IMR-90 (cell line): ENCODE results near the gene DENND5A. TPM values are rescaled to one million over a fixed set of nuclear protein-coding genes. Genes with fewer than 3 reads are reported as not detected.

ENCODE experiments used
- ATAC-seq: fragments of 200-7000 bp; cut with Tn5 transposase; 2 replicates; pipeline ENCODE4 v1.9.1; 2020; ENCODE audit warnings: low read depth, mild to moderate bottlenecking, moderate library complexity
- BruUV-seq: library from RNA; stranded (reverse); fragments of 400-500 nt; replicated peaks from 2 replicates; lab custom pipeline; 2021; lab: Mats Ljungman, UMichigan
- CTCF ChIA-PET: fragments of 300-600 bp; formaldehyde crosslinking; extraction: SDS; loops from one replicate; lab custom pipeline; 2021; ENCODE audit warnings: antibody characterized with exemption; lab: Yijun Ruan, JAX
- POLR2A ChIA-PET: fragments of 300-600 bp; sonication (Branson Sonifier 250); formaldehyde crosslinking; loops from one replicate; lab custom pipeline; 2022; ENCODE audit warnings: antibody characterized with exemption; ENCODE audit not compliant: unreplicated experiment; lab: Charles Lee
- DNase-seq: peaks from one replicate; pipeline ENCODE4 v3.0.0; 2013
- H2AFZ ChIP-seq: replicated peaks from 2 replicates; pipeline ENCODE3; 2013; ENCODE audit warnings: low read length, mild to moderate bottlenecking; ENCODE audit not compliant: poor library complexity
- H2AK5ac ChIP-seq: 2 replicates; pipeline ENCODE4 v1.6.1; 2013; ENCODE audit warnings: low read depth, low read length, inconsistent platforms
- H2AK9ac ChIP-seq: replicated peaks from 2 replicates; pipeline ENCODE3; 2013; ENCODE audit warnings: mild to moderate bottlenecking, low read depth, low read length, moderate library complexity; ENCODE audit not compliant: poor library complexity
- H2BK120ac ChIP-seq: 2 replicates; pipeline ENCODE4 v1.6.1; 2013; ENCODE audit warnings: low read depth, low read length, inconsistent platforms
- H2BK15ac ChIP-seq: 3 replicates; pipeline ENCODE4 v1.6.1; 2013; ENCODE audit warnings: low read depth, low read length, inconsistent platforms
- H2BK20ac ChIP-seq: 2 replicates; pipeline ENCODE4 v1.6.1; 2013; ENCODE audit warnings: low read depth, mild to moderate bottlenecking, inconsistent platforms, low read length, moderate library complexity
- H2BK5ac ChIP-seq: 2 replicates; pipeline ENCODE4 v1.6.1; 2013; ENCODE audit warnings: mild to moderate bottlenecking, low read depth, low read length, inconsistent platforms; ENCODE audit not compliant: poor library complexity, severe bottlenecking
- H3K14ac ChIP-seq: replicated peaks from 2 replicates; pipeline ENCODE4 v1.6.1; 2013; ENCODE audit warnings: low read depth, low read length, inconsistent platforms
- H3K18ac ChIP-seq: 2 replicates; pipeline ENCODE4 v1.6.1; 2013; ENCODE audit warnings: low read depth, low read length, control low read depth
- H3K23ac ChIP-seq: 2 replicates; pipeline ENCODE4 v1.6.1; 2013; ENCODE audit warnings: low read depth, low read length, inconsistent platforms
- H3K27ac ChIP-seq: 2 replicates; pipeline ENCODE4 v1.5.1; 2013; ENCODE audit warnings: mild to moderate bottlenecking, control low read depth, low read length; ENCODE audit not compliant: insufficient read depth
- H3K27me3 ChIP-seq: 2 replicates; pipeline ENCODE4 v1.6.1; 2013; ENCODE audit warnings: low read length; ENCODE audit not compliant: control insufficient read depth, insufficient read depth
- H3K36me3 ChIP-seq: 2 replicates; pipeline ENCODE4 v1.6.1; 2013; ENCODE audit warnings: low read length, mixed read lengths; ENCODE audit not compliant: control insufficient read depth, insufficient read depth
- H3K4ac ChIP-seq: 2 replicates; pipeline ENCODE4 v1.6.1; 2013; ENCODE audit warnings: low read depth, low read length, inconsistent platforms
- H3K4me1 ChIP-seq: 2 replicates; pipeline ENCODE4 v1.6.1; 2013; ENCODE audit warnings: low read length, mixed read lengths; ENCODE audit not compliant: control insufficient read depth, insufficient read depth
- H3K4me2 ChIP-seq: 2 replicates; pipeline ENCODE4 v1.6.1; 2013; ENCODE audit warnings: low read depth, mild to moderate bottlenecking, control low read depth, low read length, moderate library complexity
- H3K4me3 ChIP-seq: 2 replicates; pipeline ENCODE4 v1.5.1; 2013; ENCODE audit warnings: low read depth, mild to moderate bottlenecking, control low read depth, low read length, moderate library complexity; ENCODE audit not compliant: insufficient read depth
- H3K56ac ChIP-seq: 2 replicates; pipeline ENCODE4 v1.6.1; 2013; ENCODE audit warnings: low read length, inconsistent platforms; ENCODE audit not compliant: insufficient read depth; ENCODE audit errors: extremely low read depth
- H3K79me1 ChIP-seq, 2 experiments: 2 replicates each; pipeline ENCODE4 v1.6.1; 2013; ENCODE audit warnings: low read length in 2 of 2, inconsistent platforms in 1 of 2, low read depth in 1 of 2
- H3K9ac ChIP-seq: 2 replicates; pipeline ENCODE4 v1.6.1; 2013; ENCODE audit warnings: low read depth, low read length, control low read depth
- H3K9me1 ChIP-seq: 2 replicates; pipeline ENCODE4 v1.6.1; 2013; ENCODE audit warnings: low read length, inconsistent platforms; ENCODE audit not compliant: insufficient read depth
- H3K9me3 ChIP-seq: 2 replicates; pipeline ENCODE4 v1.6.1; 2013; ENCODE audit warnings: low read length; ENCODE audit not compliant: control insufficient read depth, insufficient read depth
- H4K20me1 ChIP-seq: 2 replicates; pipeline ENCODE4 v1.6.1; 2013; ENCODE audit warnings: low read length, inconsistent platforms; ENCODE audit not compliant: insufficient read depth
- H4K5ac ChIP-seq: 2 replicates; pipeline ENCODE4 v1.6.1; 2013; ENCODE audit warnings: mild to moderate bottlenecking, low read depth, low read length, control low read depth
- H4K8ac ChIP-seq, 2 experiments: 2 replicates each; pipeline ENCODE4 v1.6.1; 2013; ENCODE audit warnings: low read depth in 2 of 2, low read length in 2 of 2, control low read depth in 1 of 2, inconsistent platforms in 1 of 2
- H4K91ac ChIP-seq: 2 replicates; pipeline ENCODE4 v1.6.1; 2013; ENCODE audit warnings: low read depth, low read length, inconsistent platforms; ENCODE audit not compliant: insufficient read depth
- BHLHE40 ChIP-seq: fragments of 150-350 bp; IDR thresholded peaks from 2 replicates; pipeline ENCODE4 v1.6.1; 2016; ENCODE audit warnings: mild to moderate bottlenecking, low read depth, low read length
- CEBPB ChIP-seq: IDR thresholded peaks from 2 replicates; pipeline ENCODE4 v1.6.1; 2012; ENCODE audit warnings: low read depth, low read length, improper control_type of control experiment
- CHD1 ChIP-seq: IDR thresholded peaks from 2 replicates; pipeline ENCODE4 v1.6.1; 2012; ENCODE audit warnings: low read depth, low read length, improper control_type of control experiment
- CTCF ChIP-seq: conservative IDR thresholded peaks from 2 replicates; pipeline ENCODE4 v1.5.1; 2012; ENCODE audit warnings: mild to moderate bottlenecking, low read depth, low read length, improper control_type of control experiment
- ELK1 ChIP-seq: fragments of 150-350 bp; IDR thresholded peaks from 2 replicates; pipeline ENCODE4 v1.6.1; 2016; ENCODE audit warnings: low read depth, mild to moderate bottlenecking, low read length, moderate library complexity, borderline replicate concordance
- FOS ChIP-seq: fragments of 150-350 bp; IDR thresholded peaks from 2 replicates; pipeline ENCODE4 v1.6.1; 2016; ENCODE audit warnings: low read depth, low read length
- MAFK ChIP-seq: IDR thresholded peaks from 2 replicates; pipeline ENCODE4 v1.6.1; 2012; ENCODE audit warnings: low read depth, low read length, improper control_type of control experiment
- MAZ ChIP-seq: IDR thresholded peaks from 2 replicates; pipeline ENCODE4 v1.6.1; 2012; ENCODE audit warnings: low read depth, mild to moderate bottlenecking, low read length, improper control_type of control experiment, moderate library complexity, borderline replicate concordance
- MXI1 ChIP-seq: IDR thresholded peaks from 2 replicates; pipeline ENCODE4 v1.6.1; 2012; ENCODE audit warnings: low read depth, mild to moderate bottlenecking, low read length, moderate library complexity, borderline replicate concordance
- NFE2L2 ChIP-seq: fragments of 150-350 bp; IDR thresholded peaks from 2 replicates; pipeline ENCODE4 v1.6.1; 2016; ENCODE audit warnings: low read depth, mild to moderate bottlenecking, low read length
- POLR2A ChIP-seq: IDR thresholded peaks from 2 replicates; pipeline ENCODE4 v1.6.1; 2012; ENCODE audit warnings: mild to moderate bottlenecking, low read depth, low read length
- RAD21 ChIP-seq: IDR thresholded peaks from 2 replicates; pipeline ENCODE4 v1.6.1; 2012; ENCODE audit warnings: low read length, improper control_type of control experiment
- RCOR1 ChIP-seq: IDR thresholded peaks from 2 replicates; pipeline ENCODE4 v1.6.1; 2012; ENCODE audit warnings: mild to moderate bottlenecking, low read length, improper control_type of control experiment; ENCODE audit not compliant: insufficient replicate concordance
- RFX5 ChIP-seq: IDR thresholded peaks from 2 replicates; pipeline ENCODE4 v1.8.0; 2012; ENCODE audit warnings: low read depth, mild to moderate bottlenecking, low read length, moderate library complexity
- SMC3 ChIP-seq: fragments of 150-350 bp; IDR thresholded peaks from 2 replicates; pipeline ENCODE4 v1.6.1; 2016; ENCODE audit warnings: low read depth, mild to moderate bottlenecking, antibody characterized with exemption, low read length, moderate library complexity
- USF2 ChIP-seq: fragments of 150-350 bp; IDR thresholded peaks from 2 replicates; pipeline ENCODE4 v1.6.1; 2017; ENCODE audit warnings: mild to moderate bottlenecking, antibody characterized with exemption, low read length, low read depth
- WGBS, 2 experiments: methylation state at CpG; one replicate each; pipeline versions ENCODE4 v1.1.5 to v1.1.7; 2013; ENCODE audit warnings: missing lambda C conversion rate in 2 of 2; ENCODE audit not compliant: insufficient read length in 1 of 2; ENCODE audit errors: extremely low coverage in 2 of 2; 5-methylcytosine and 5-hydroxymethylcytosine counted together
- dilution Hi-C: fragments of 300-500 bp; cut with HindIII; formaldehyde crosslinking; loops from one replicate; pipeline ENCODE4 v1.14.3; 2018; ENCODE audit warnings: low sequenced_read_pairs; ENCODE audit not compliant: unreplicated experiment
- in situ Hi-C: fragments of 300-500 bp; cut with MboI; formaldehyde crosslinking; loops from 3 replicates; pipeline ENCODE4 v1.14.3; 2019; ENCODE audit warnings: low sequenced_read_pairs, inconsistent platforms, mixed read lengths
- intact Hi-C: fragments of 100-400 bp; cut with micrococcal nuclease; formaldehyde crosslinking; loops from 2 replicates; pipeline ENCODE4 v1.10.0; 2022
- polyA plus RNA-seq, 3 experiments: library from polyadenylated mRNA; depleted of rRNA; stranded (reverse); fragments of >200 nt; gene quantifications; 2 replicates each; pipeline ENCODE4 v1.2.3, GENCODE V29; 2012; ENCODE audit warnings: low replicate concordance in 1 of 3
- total RNA-seq: library from RNA; depleted of rRNA; stranded (reverse); fragments of >200 nt; gene quantifications from 2 replicates; pipeline ENCODE4 v1.2.3, GENCODE V29; 2012

Gene DENND5A
- total and polyA plus RNA-seq, 2 of the 4 experiments (the other 2 are of a cell fraction) = 179 to 192 TPM

GRCh38 chr11:9094420-9094819 lies 170.7 kb downstream of the DENND5A start:
- H3K4me2 ChIP-seq = no peak overlapping the region
- no peak overlapping the region for H3K18ac ChIP-seq
- DNase-seq = no peak
- H2AK9ac ChIP-seq = no peak overlapping the region
- no peak for TF ChIP-seq MAFK
- TF ChIP-seq RAD21 = no peak
- TF ChIP-seq MAZ = no peak
- TF ChIP-seq POLR2A = no peak
- TF ChIP-seq USF2 = no peak
- TF ChIP-seq ELK1 = no peak
- TF ChIP-seq MXI1 = no peak
- no peak for TF ChIP-seq RCOR1
- TF ChIP-seq FOS = no peak
- no peak for TF ChIP-seq CEBPB
- no peak for TF ChIP-seq NFE2L2
- no peak for TF ChIP-seq CTCF
- no peak for TF ChIP-seq SMC3
- no peak for TF ChIP-seq CHD1
- TF ChIP-seq RFX5 = no peak
- TF ChIP-seq BHLHE40 = no peak
- H3K36me3 ChIP-seq = no peaks in the 10 kb centered on the region
- H2AFZ ChIP-seq = no peak overlapping the region
- H4K8ac ChIP-seq = no peak overlapping the region
- H3K27me3 ChIP-seq = peaks cover 20% of the 10 kb centered on the region; the same call in 1 of the 2 replicates
- H4K20me1 ChIP-seq = no peaks in the 10 kb centered on the region
- POLR2A ChIA-PET = no interaction called here
- no peak overlapping the region for H2BK20ac ChIP-seq
- CTCF ChIA-PET = interaction anchor here (0.5 to 2.8 kb wide), 3 partner anchors 15 to 79 kb away, joined by 5 to 10 read pairs (median 9); no protein-coding TSS in a partner anchor
- no peak for ATAC-seq
- H3K4me1 ChIP-seq = 0 out of 2 replicates have a peak, but pooled peaks cover 2% of the 10 kb centered on the region
- no peak overlapping the region for H2BK120ac ChIP-seq
- H3K9ac ChIP-seq = no peak overlapping the region
- BruUV-seq = no TSS peak
- no peak overlapping the region for H3K14ac ChIP-seq
- no peak overlapping the region for H2BK5ac ChIP-seq
- no peak overlapping the region for H2AK5ac ChIP-seq
- in situ Hi-C loops = no loop called here
- no peaks in the 10 kb centered on the region for H3K9me1 ChIP-seq
- dilution Hi-C loops = no loop called here
- no peak overlapping the region for H2BK15ac ChIP-seq
- intact Hi-C loops = no loop called here
- H3K4ac ChIP-seq = no peak overlapping the region
- no peak overlapping the region for H4K5ac ChIP-seq
- H3K9me3 ChIP-seq = no peaks in the 10 kb centered on the region
- H3K56ac ChIP-seq = no peak overlapping the region
- no peaks in the 10 kb centered on the region for H3K79me1 ChIP-seq
- 100% methylated on average over 1 of the region's 8 CpGs; no CpG with 5 or more reads in 1 of the 2 experiments for WGBS, 2 experiments
- no peak overlapping the region for H3K23ac ChIP-seq
- H3K4me3 ChIP-seq = no peak overlapping the region
- H3K27ac ChIP-seq = no peak overlapping the region
- H4K91ac ChIP-seq = no peak overlapping the region
